Epithelial cell of esophagus (primary cell): ENCODE measurements around the gene HID1.
A peak's percentile ranks its signal among the peaks of the same experiment; 100 is the strongest.

Source experiments
- DNase-seq: peaks from one replicate; pipeline ENCODE4 v3.0.0; 2010; ENCODE audit warnings: low read depth
- H3K4me3 ChIP-seq: 2 replicates; pipeline ENCODE4 v1.5.1; 2011; ENCODE audit warnings: mild to moderate bottlenecking, low read length, control low read depth
- TF ChIP-seq, protein P1 (sequence below): IDR thresholded peaks from 2 replicates; pipeline ENCODE4 v1.5.1; 2011; ENCODE audit warnings: low read depth, mild to moderate bottlenecking, low read length, control low read depth, inconsistent platforms; ENCODE audit not compliant: insufficient read depth; ENCODE audit errors: missing control alignments

The HID1 gene

DNA sequence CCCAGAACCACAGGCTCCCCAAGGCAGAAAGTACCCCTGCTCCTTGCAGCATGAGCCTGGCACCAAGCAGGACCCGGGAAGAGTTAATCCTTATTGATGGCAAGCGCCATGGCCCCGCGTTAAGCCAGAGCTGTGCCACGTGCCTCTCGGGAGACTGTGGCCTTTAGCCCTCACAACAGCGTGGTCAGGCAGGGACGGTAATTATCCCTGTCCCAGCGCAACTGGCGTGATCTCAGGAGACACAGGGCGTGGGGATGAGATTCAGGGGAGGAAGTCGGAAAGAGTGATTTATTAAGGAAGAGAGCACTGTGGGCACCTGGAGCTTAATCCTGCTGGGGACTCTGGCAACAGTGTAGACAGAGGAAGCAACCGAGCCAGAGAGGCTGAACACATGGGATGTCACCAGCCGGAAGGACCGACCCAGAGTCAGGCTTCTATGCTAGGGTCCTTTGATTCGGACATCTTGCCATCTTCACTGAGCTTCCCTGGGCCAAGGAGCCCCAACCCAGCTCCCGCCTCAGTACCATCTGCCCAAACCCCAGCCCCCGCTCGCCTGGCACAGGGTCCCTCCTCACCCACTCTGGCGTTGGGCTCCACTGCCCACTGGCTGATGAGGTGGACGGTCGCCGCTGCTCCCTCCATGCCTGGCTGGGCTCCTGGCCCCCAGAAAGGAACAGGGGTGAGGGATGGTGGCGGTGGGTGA lies 20.0 kb downstream of the HID1 start:
- TF ChIP-seq, protein P1, sequence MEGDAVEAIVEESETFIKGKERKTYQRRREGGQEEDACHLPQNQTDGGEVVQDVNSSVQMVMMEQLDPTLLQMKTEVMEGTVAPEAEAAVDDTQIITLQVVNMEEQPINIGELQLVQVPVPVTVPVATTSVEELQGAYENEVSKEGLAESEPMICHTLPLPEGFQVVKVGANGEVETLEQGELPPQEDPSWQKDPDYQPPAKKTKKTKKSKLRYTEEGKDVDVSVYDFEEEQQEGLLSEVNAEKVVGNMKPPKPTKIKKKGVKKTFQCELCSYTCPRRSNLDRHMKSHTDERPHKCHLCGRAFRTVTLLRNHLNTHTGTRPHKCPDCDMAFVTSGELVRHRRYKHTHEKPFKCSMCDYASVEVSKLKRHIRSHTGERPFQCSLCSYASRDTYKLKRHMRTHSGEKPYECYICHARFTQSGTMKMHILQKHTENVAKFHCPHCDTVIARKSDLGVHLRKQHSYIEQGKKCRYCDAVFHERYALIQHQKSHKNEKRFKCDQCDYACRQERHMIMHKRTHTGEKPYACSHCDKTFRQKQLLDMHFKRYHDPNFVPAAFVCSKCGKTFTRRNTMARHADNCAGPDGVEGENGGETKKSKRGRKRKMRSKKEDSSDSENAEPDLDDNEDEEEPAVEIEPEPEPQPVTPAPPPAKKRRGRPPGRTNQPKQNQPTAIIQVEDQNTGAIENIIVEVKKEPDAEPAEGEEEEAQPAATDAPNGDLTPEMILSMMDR = no peak
- no peak overlapping the region for H3K4me3 ChIP-seq
- DNase-seq = no peak

DNA sequence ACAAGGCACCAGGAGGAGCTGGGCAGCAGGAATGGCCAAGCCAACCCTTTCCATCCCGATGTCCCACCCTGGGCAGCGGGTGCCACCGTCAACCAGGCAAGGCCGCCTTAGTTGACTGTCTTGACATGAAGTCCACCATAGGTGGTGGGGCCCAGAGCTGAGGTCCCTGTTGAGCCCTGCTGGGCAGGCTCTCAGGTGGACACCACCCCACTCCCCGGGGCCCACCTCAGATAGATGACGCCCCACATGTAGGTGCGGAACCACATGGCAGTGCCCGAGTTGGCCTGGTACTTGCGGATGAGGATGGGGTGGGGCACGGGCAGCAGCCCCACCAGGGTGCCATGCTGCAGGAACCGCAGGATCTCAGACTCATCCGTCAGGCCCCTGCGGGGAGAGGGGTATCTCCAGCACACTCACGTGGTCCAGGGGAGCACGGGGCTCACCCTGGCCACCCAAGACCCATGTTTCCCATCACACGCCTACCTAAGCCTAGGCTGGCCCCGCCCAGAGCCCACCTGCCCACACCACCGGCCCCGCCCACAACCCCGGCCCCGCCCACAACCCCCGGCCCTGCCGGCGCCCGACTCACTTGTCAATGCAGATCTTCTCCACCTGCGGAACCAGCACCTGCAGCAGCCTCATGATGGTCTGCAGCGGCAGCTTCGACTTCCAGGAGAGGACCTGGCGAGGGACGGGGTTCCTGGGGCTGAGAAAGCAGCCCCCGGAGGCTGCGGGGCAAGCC lies 20.7 kb downstream of the HID1 start:
- H3K4me3 ChIP-seq = no peak overlapping the region
- no peak for DNase-seq
- TF ChIP-seq, protein P1 = no peak

DNA sequence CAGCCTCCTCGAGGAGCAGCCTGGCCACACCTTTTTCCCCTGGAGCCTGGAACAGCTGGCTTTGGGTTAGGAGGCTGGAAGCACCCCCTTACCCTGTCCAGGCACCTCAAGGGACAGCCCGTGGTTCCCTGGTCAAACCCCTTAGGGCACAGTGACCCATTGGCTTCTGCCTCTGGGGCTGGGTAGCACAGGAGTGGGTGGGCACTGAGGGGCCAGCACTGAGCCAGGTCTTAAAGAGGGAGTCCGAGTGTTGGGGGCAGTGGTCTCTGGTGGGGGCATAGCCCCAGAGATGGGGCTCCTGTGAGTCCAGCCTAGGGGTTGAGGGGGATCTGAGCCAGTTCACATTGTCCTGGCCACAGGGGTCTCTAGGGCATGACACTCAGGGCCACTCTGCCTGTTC lies 21.5 kb downstream of the HID1 start:
- no peak overlapping the region for H3K4me3 ChIP-seq
- no peak for DNase-seq
- TF ChIP-seq, protein P1 = no peak

DNA sequence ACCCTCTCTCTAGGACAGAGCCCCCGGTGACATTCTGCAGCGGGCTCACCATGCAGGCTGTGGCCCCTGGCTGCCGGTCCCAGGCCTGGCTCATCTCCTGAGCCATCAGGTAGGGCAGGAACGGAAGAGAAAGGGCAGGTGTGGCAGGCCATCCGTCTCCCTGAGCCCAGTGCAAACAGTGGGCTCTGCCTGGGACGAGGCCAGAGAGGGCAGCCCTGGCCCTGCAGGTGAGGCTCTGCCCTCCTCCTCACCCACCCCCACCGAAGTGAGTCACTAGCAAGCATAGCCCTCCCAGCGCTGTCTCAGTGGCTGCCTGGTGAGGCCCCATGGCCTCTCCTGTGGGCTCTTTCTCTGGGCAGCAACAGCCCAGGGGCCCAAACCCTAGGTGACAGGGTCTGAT lies 22.4 kb downstream of the HID1 start:
- H3K4me3 ChIP-seq = no peak overlapping the region
- peak; percentile 45 for DNase-seq
- TF ChIP-seq, protein P1 = no peak

DNA sequence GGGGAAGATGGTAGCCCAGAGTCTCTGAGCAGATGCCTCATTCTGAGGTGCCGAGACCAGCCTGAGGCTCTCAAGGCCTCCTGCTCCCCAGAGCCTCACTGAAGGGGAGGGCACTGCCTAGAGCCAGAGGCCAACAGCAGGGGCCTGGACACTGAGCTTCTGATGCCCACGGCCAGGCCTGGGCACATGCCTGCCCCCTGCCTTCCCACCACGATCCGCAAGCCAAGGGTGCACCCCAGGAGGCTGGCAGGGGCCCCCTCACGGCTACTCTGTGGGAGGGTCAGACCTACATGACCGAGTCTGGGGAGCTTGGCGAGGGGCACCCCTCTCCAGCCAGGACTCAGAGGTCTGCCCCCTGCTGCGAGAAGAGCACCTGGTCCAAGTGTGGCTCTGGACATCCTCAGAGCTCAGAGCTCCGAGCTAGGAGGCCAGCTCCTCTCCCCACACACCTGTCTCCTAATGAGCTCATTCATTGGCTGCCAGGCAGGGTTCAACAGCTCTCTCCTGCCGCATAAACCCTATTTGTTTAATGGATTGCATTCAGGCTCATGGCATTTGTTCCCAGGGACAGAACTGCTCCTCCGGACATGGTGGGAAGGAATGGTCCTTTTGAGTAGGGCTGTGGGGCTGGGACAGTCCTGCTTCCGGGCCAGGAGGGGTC lies 23.0 kb downstream of the HID1 start:
- TF ChIP-seq, protein P1 = no peak

DNA sequence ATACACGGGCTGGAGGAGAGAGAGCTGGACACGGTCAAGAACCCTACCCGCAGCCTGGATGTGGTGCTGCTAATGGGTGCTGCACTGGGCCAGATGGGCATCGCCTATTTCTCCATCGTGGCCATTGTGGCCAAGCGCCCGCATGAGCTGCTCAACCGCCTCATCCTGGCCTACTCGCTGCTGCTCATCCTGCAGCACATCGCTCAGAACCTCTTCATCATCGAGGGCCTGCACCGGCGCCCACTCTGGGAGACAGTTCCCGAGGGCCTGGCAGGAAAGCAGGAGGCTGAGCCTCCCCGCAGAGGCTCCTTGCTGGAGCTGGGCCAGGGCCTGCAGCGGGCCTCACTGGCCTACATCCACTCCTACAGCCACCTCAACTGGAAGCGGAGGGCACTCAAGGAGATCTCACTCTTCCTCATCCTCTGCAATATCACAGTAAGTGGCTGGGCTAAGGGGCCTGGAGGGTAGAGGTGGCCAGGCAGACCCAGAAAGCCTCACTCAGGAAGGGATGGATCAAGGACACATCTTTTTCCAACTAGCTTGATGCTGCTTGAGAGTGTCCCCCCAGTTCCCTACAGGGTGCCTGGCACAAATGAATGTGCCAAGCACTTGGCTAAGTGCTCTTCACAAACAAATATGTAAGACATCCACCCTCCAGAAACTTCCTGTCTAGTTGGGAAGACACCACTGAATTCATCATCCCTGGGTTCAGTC lies 25.4 kb downstream of the HID1 start:
- H3K4me3 ChIP-seq = no peak overlapping the region
- TF ChIP-seq, protein P1 = no peak
- DNase-seq = no peak

More for the DNA sequence above, 23.0 kb downstream of the HID1 start:
- DNase-seq = no peak
- no peak overlapping the region for H3K4me3 ChIP-seq
